IMR-90 (cell line): ENCODE data around the gene PPIH. TPM values are rescaled to one million over a fixed set of nuclear protein-coding genes. Genes with fewer than 3 reads are reported as not detected.
"Not testable (repeated sequence)": the region's sequence is repeated elsewhere in the genome, so short reads cannot be mapped to it uniquely, and the experiment has no call there.

Experiments used
- ATAC-seq: fragments of 200-7000 bp; cut with Tn5 transposase; 2 replicates; pipeline ENCODE4 v1.9.1; 2020; ENCODE audit warnings: low read depth, mild to moderate bottlenecking, moderate library complexity
- BruUV-seq: library from RNA; stranded (reverse); fragments of 400-500 nt; replicated peaks from 2 replicates; lab custom pipeline; 2021; lab: Mats Ljungman, UMichigan
- CTCF ChIA-PET: fragments of 300-600 bp; formaldehyde crosslinking; extraction: SDS; loops from one replicate; lab custom pipeline; 2021; ENCODE audit warnings: antibody characterized with exemption; lab: Yijun Ruan, JAX
- POLR2A ChIA-PET: fragments of 300-600 bp; sonication (Branson Sonifier 250); formaldehyde crosslinking; loops from one replicate; lab custom pipeline; 2022; ENCODE audit warnings: antibody characterized with exemption; ENCODE audit not compliant: unreplicated experiment; lab: Charles Lee
- DNase-seq: peaks from one replicate; pipeline ENCODE4 v3.0.0; 2013
- H2AFZ ChIP-seq: replicated peaks from 2 replicates; pipeline ENCODE3; 2013; ENCODE audit warnings: low read length, mild to moderate bottlenecking; ENCODE audit not compliant: poor library complexity
- H2AK5ac ChIP-seq: 2 replicates; pipeline ENCODE4 v1.6.1; 2013; ENCODE audit warnings: low read depth, low read length, inconsistent platforms
- H2AK9ac ChIP-seq: replicated peaks from 2 replicates; pipeline ENCODE3; 2013; ENCODE audit warnings: mild to moderate bottlenecking, low read depth, low read length, moderate library complexity; ENCODE audit not compliant: poor library complexity
- H2BK120ac ChIP-seq: 2 replicates; pipeline ENCODE4 v1.6.1; 2013; ENCODE audit warnings: low read depth, low read length, inconsistent platforms
- H2BK15ac ChIP-seq: 3 replicates; pipeline ENCODE4 v1.6.1; 2013; ENCODE audit warnings: low read depth, low read length, inconsistent platforms
- H2BK20ac ChIP-seq: 2 replicates; pipeline ENCODE4 v1.6.1; 2013; ENCODE audit warnings: low read depth, mild to moderate bottlenecking, inconsistent platforms, low read length, moderate library complexity
- H2BK5ac ChIP-seq: 2 replicates; pipeline ENCODE4 v1.6.1; 2013; ENCODE audit warnings: mild to moderate bottlenecking, low read depth, low read length, inconsistent platforms; ENCODE audit not compliant: poor library complexity, severe bottlenecking
- H3K14ac ChIP-seq: replicated peaks from 2 replicates; pipeline ENCODE4 v1.6.1; 2013; ENCODE audit warnings: low read depth, low read length, inconsistent platforms
- H3K18ac ChIP-seq: 2 replicates; pipeline ENCODE4 v1.6.1; 2013; ENCODE audit warnings: low read depth, low read length, control low read depth
- H3K23ac ChIP-seq: 2 replicates; pipeline ENCODE4 v1.6.1; 2013; ENCODE audit warnings: low read depth, low read length, inconsistent platforms
- H3K27ac ChIP-seq: 2 replicates; pipeline ENCODE4 v1.5.1; 2013; ENCODE audit warnings: mild to moderate bottlenecking, control low read depth, low read length; ENCODE audit not compliant: insufficient read depth
- H3K27me3 ChIP-seq: 2 replicates; pipeline ENCODE4 v1.6.1; 2013; ENCODE audit warnings: low read length; ENCODE audit not compliant: control insufficient read depth, insufficient read depth
- H3K36me3 ChIP-seq: 2 replicates; pipeline ENCODE4 v1.6.1; 2013; ENCODE audit warnings: low read length, mixed read lengths; ENCODE audit not compliant: control insufficient read depth, insufficient read depth
- H3K4ac ChIP-seq: 2 replicates; pipeline ENCODE4 v1.6.1; 2013; ENCODE audit warnings: low read depth, low read length, inconsistent platforms
- H3K4me1 ChIP-seq: 2 replicates; pipeline ENCODE4 v1.6.1; 2013; ENCODE audit warnings: low read length, mixed read lengths; ENCODE audit not compliant: control insufficient read depth, insufficient read depth
- H3K4me2 ChIP-seq: 2 replicates; pipeline ENCODE4 v1.6.1; 2013; ENCODE audit warnings: low read depth, mild to moderate bottlenecking, control low read depth, low read length, moderate library complexity
- H3K4me3 ChIP-seq: 2 replicates; pipeline ENCODE4 v1.5.1; 2013; ENCODE audit warnings: low read depth, mild to moderate bottlenecking, control low read depth, low read length, moderate library complexity; ENCODE audit not compliant: insufficient read depth
- H3K56ac ChIP-seq: 2 replicates; pipeline ENCODE4 v1.6.1; 2013; ENCODE audit warnings: low read length, inconsistent platforms; ENCODE audit not compliant: insufficient read depth; ENCODE audit errors: extremely low read depth
- H3K79me1 ChIP-seq, 2 experiments: 2 replicates each; pipeline ENCODE4 v1.6.1; 2013; ENCODE audit warnings: low read length in 2 of 2, inconsistent platforms in 1 of 2, low read depth in 1 of 2
- H3K9ac ChIP-seq: 2 replicates; pipeline ENCODE4 v1.6.1; 2013; ENCODE audit warnings: low read depth, low read length, control low read depth
- H3K9me1 ChIP-seq: 2 replicates; pipeline ENCODE4 v1.6.1; 2013; ENCODE audit warnings: low read length, inconsistent platforms; ENCODE audit not compliant: insufficient read depth
- H3K9me3 ChIP-seq: 2 replicates; pipeline ENCODE4 v1.6.1; 2013; ENCODE audit warnings: low read length; ENCODE audit not compliant: control insufficient read depth, insufficient read depth
- H4K20me1 ChIP-seq: 2 replicates; pipeline ENCODE4 v1.6.1; 2013; ENCODE audit warnings: low read length, inconsistent platforms; ENCODE audit not compliant: insufficient read depth
- H4K5ac ChIP-seq: 2 replicates; pipeline ENCODE4 v1.6.1; 2013; ENCODE audit warnings: mild to moderate bottlenecking, low read depth, low read length, control low read depth
- H4K8ac ChIP-seq, 2 experiments: 2 replicates each; pipeline ENCODE4 v1.6.1; 2013; ENCODE audit warnings: low read depth in 2 of 2, low read length in 2 of 2, control low read depth in 1 of 2, inconsistent platforms in 1 of 2
- H4K91ac ChIP-seq: 2 replicates; pipeline ENCODE4 v1.6.1; 2013; ENCODE audit warnings: low read depth, low read length, inconsistent platforms; ENCODE audit not compliant: insufficient read depth
- CHD1 ChIP-seq: IDR thresholded peaks from 2 replicates; pipeline ENCODE4 v1.6.1; 2012; ENCODE audit warnings: low read depth, low read length, improper control_type of control experiment
- FOS ChIP-seq: fragments of 150-350 bp; IDR thresholded peaks from 2 replicates; pipeline ENCODE4 v1.6.1; 2016; ENCODE audit warnings: low read depth, low read length
- MAFK ChIP-seq: IDR thresholded peaks from 2 replicates; pipeline ENCODE4 v1.6.1; 2012; ENCODE audit warnings: low read depth, low read length, improper control_type of control experiment
- MXI1 ChIP-seq: IDR thresholded peaks from 2 replicates; pipeline ENCODE4 v1.6.1; 2012; ENCODE audit warnings: low read depth, mild to moderate bottlenecking, low read length, moderate library complexity, borderline replicate concordance
- NFE2L2 ChIP-seq: fragments of 150-350 bp; IDR thresholded peaks from 2 replicates; pipeline ENCODE4 v1.6.1; 2016; ENCODE audit warnings: low read depth, mild to moderate bottlenecking, low read length
- POLR2A ChIP-seq: IDR thresholded peaks from 2 replicates; pipeline ENCODE4 v1.6.1; 2012; ENCODE audit warnings: mild to moderate bottlenecking, low read depth, low read length
- RFX5 ChIP-seq: IDR thresholded peaks from 2 replicates; pipeline ENCODE4 v1.8.0; 2012; ENCODE audit warnings: low read depth, mild to moderate bottlenecking, low read length, moderate library complexity
- dilution Hi-C: fragments of 300-500 bp; cut with HindIII; formaldehyde crosslinking; loops from one replicate; pipeline ENCODE4 v1.14.3; 2018; ENCODE audit warnings: low sequenced_read_pairs; ENCODE audit not compliant: unreplicated experiment
- in situ Hi-C: fragments of 300-500 bp; cut with MboI; formaldehyde crosslinking; loops from 3 replicates; pipeline ENCODE4 v1.14.3; 2019; ENCODE audit warnings: low sequenced_read_pairs, inconsistent platforms, mixed read lengths
- intact Hi-C: fragments of 100-400 bp; cut with micrococcal nuclease; formaldehyde crosslinking; loops from 2 replicates; pipeline ENCODE4 v1.10.0; 2022
- polyA plus RNA-seq, 3 experiments: library from polyadenylated mRNA; depleted of rRNA; stranded (reverse); fragments of >200 nt; gene quantifications; 2 replicates each; pipeline ENCODE4 v1.2.3, GENCODE V29; 2012; ENCODE audit warnings: low replicate concordance in 1 of 3
- total RNA-seq: library from RNA; depleted of rRNA; stranded (reverse); fragments of >200 nt; gene quantifications from 2 replicates; pipeline ENCODE4 v1.2.3, GENCODE V29; 2012

Gene PPIH
- total and polyA plus RNA-seq, 2 of the 4 experiments (the other 2 are of a cell fraction): 22.4 to 52.1 TPM

DNA sequence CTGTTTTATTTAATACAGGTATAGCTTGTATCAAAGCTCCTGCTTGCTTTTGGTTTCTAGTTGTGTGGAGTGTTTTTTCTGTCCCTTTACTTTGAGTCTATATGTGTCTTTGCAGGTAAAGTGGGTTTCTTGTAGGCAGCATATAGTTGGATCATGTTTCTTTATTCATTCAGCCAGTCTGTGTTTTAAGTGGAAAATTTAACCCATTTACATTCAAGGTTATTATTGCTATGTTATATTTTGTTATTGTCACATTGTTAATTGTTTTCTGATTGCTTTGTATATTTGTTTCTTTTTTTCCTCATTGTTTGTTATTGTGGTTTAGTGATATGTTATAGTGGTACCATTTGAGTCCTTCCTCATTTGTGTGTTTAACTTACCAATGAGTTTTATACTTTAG, 55.1 kb downstream of the PPIH start:
- Histone ChIP-seq H3K9ac (no peak overlapping the region), H3K4me1 (no peaks in the 10 kb centered on the region), H2AK9ac (no peak overlapping the region), H3K79me1 (peaks cover 6 to 36% of the 10 kb centered on the region in 2 experiments; a peak in 3 of 4 replicates), H2AFZ (no peak overlapping the region), H2BK5ac (no peak overlapping the region), H3K4ac (no peak overlapping the region), H2BK20ac (no peak overlapping the region), H4K20me1 (no peaks in the 10 kb centered on the region), H4K5ac (no peak overlapping the region), H3K14ac (no peak overlapping the region), H3K27me3 (no peaks in the 10 kb centered on the region), H3K27ac (no peak overlapping the region), H3K18ac (no peak overlapping the region), H4K91ac (no peak overlapping the region), H4K8ac (no peak overlapping the region), H3K23ac (no peak overlapping the region), H3K9me1 (0 out of 2 replicates have a peak, but pooled peaks cover 2% of the 10 kb centered on the region), H2BK120ac (no peak overlapping the region), H3K36me3 (peaks cover 5% of the 10 kb centered on the region), H2BK15ac (no peak overlapping the region), H3K4me2 (no peak overlapping the region), H2AK5ac (no peak overlapping the region), H3K9me3 (peaks cover 8% of the 10 kb centered on the region), H3K56ac (no peak overlapping the region), H3K4me3 (no peak overlapping the region)
- ChIA-PET CTCF (interaction anchor here (1.0 kb wide), 1 partner anchor 131 kb away, joined by 3 read pairs; no protein-coding TSS in a partner anchor), POLR2A (no interaction called here)
- TF ChIP-seq FOS (no peak), NFE2L2 (no peak), MXI1 (no peak), CHD1 (no peak), POLR2A (no peak), MAFK (no peak), RFX5 (no peak)
- no TSS peak for BruUV-seq
- DNase-seq (no peak), ATAC-seq (no peak)
- in situ Hi-C loops (no loop called here), intact Hi-C loops (no loop called here), dilution Hi-C loops (no loop called here)

- H2AK5ac ChIP-seq, H3K4me2 ChIP-seq, H3K56ac ChIP-seq, H2AK9ac ChIP-seq, H4K20me1 ChIP-seq, H2BK5ac ChIP-seq, H3K9ac ChIP-seq, in situ Hi-C loops, DNase-seq, H3K27me3 ChIP-seq, H3K9me1 ChIP-seq, H4K5ac ChIP-seq, H3K14ac ChIP-seq, H2AFZ ChIP-seq, intact Hi-C loops, H3K4ac ChIP-seq, H3K9me3 ChIP-seq, H2BK120ac ChIP-seq, H2BK20ac ChIP-seq, H3K36me3 ChIP-seq, POLR2A ChIA-PET, H3K18ac ChIP-seq, H3K27ac ChIP-seq, H3K4me1 ChIP-seq, H3K23ac ChIP-seq, dilution Hi-C loops, BruUV-seq, H2BK15ac ChIP-seq, ATAC-seq, H4K8ac ChIP-seq, H3K4me3 ChIP-seq, H4K91ac ChIP-seq, CTCF ChIA-PET: not testable (repeated sequence)
- peaks cover 7 to 32% of the 10 kb centered on the region in 2 experiments; a peak in 3 of 4 replicates for H3K79me1 ChIP-seq
These were observed 56.2 kb downstream of the PPIH start for GRCh38 chr1:42714441-42714840.
